Measurements from ENCODE around the gene SMIM32. TPM values are rescaled to one million over a fixed set of nuclear protein-coding genes. Genes with fewer than 3 reads are reported as not detected.

Gene SMIM32
- not detected in 2 replicates for total RNA-seq (2014; rRNA removed)
- polyA plus RNA-seq (2012) = not detected

DNA sequence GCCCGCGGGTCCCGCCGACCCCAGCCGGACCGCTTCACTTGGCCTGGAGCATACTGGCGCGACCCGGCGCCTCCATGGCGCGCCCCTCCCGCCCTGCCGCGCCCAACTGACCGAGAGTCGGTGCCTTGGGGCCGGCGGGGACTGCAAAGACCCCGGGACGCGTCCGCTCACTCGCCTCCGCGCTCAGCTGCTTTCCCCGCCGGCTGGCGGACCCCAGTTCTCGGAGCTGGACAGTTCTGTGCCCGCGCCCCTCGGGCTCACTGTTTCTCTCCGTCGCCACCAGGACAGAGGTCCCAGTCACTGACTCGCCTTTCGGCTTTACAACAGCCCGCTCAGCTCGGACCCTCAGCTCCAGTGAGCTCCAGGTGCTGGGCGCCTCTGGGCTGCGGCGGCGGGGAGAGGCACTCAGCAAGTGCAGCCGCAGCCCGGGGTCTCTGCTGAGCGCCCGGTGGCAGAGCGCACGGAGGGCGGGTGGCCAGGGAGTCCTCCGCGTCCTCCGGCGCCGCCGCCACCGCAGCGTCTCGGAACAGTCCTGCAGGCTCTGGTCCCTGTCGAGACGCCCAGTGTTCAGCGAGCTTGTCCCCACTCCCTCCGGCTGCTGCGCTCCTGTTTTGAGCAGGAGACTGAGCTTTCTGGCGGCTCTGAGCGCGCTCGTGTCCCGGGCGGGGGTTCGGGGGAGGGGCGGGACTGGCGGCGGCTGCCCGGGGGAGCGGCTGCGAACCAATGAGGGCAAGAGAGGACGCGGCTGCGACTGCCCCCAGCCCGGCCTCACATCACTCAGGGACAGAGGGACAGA lies at the start of gene SMIM32:
Gene SMIM32 (minus strand): TSS at position 637 of the 796 bp plus-strand sequence. CDS start 638 bp downstream, outside the sequence.
- no peak for DNase-seq (ENCODE audit: low read depth)

DNA sequence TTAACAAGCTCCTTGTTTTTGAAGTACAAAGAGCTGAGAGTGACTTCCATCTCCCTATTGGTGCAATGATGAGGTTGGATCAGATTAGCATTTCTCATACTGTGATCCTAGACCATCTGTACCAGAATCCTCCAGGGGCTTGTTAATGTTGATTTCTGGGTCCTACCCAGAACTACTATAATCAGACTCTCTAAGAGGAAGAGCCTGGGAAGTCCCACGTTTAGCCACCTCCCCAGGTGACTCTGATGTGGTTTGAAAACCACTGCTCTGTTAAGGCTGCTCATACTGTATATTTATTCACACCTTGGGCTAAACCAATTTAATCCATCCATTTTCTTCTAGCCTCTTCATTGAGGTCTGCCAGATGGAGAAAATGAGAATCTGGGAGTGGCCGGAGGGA lies 49.6 kb upstream of the SMIM32 start:
- no peak for DNase-seq (ENCODE audit: low read depth)

DNA sequence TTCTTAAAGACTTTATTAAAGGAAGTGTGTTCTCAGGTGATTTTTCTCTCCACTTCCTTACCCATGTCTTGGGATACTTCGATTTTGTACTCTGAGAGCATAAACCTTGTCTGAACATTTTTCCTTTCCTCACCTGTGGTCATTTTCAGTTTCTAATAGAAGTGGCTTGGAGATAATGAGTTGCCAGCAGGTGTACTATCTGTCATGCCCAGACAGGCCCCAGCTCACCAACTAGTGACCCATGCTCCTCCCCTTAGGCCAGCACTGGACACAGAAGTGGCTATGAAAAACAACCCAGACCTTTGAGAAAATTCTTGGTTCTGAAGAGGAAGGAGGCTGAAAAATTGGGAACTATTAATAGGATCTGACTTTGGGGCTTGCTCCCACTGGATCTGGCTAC lies 49.2 kb upstream of the SMIM32 start:
- DNase-seq (ENCODE audit: low read depth) = no peak

DNA sequence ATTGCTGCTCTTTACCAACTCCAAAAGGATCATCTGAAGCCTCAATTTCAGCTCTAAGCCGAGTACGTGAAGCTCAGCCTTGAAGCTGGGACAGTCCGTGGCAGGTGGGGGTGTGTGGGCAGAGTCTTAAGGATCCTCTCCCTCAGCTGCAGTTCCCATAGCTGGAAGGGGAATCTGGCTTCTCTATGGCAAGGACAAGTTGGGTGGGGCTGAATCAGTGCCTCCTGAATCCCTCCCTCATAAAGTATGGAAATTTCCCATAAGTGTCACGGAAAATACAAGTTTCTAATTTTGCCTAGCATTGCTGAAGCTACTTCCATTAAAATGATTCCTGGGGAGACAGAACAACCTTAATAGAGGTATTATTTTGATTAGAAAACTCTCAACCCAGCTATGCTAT lies 47.9 kb upstream of the SMIM32 start:
- DNase-seq (ENCODE audit: low read depth) = no peak

DNA sequence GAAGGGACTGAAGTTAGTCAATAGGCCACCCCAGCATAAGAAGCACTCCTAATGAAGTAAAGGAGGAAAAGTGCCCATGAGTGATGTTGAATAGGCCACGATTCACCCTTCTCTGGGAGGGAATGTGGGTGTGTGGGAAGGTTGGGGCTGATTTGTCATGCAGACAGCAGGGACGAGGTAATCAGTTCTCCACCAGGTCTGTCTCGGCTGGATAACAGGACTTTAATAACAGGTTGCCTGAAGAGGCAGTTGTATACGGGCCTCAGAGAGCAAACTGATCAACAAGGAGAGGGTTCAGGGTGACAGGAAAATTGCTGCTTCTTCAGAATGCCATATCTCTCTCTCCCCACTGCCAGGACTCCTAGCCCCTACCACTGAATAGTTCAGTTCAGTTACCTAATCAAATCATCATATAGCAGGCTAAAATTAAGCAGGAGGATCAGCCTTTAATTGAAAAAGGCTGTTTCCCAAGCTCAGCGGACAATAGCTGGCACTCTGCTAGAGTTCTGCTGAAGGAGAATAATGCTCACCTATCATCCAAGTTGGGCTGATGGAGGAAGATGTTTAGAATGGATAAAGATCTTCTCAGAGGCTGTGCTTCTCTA lies 43.6 kb upstream of the SMIM32 start:
- no peak for DNase-seq (ENCODE audit: low read depth)

DNA sequence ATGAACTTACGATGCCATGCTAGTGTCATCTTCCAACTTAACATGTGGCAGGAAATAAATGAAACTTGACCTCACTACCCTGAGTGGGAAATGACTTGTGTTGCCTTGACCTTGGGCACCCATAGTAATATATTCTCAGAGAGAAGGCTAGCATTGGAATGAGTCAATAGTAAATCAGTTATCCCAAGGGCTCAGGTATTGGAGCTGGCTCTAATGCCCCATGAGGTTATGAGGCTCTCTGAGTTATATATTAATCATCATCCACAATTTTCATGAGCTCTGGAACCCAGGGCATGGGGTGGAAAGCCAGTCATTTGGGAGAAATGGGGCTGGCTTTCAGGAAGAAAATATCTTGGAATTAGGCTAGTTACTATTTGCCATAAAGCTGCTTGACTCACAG lies 42.4 kb upstream of the SMIM32 start:
- peak; percentile 71 for DNase-seq (ENCODE audit: low read depth)

DNA sequence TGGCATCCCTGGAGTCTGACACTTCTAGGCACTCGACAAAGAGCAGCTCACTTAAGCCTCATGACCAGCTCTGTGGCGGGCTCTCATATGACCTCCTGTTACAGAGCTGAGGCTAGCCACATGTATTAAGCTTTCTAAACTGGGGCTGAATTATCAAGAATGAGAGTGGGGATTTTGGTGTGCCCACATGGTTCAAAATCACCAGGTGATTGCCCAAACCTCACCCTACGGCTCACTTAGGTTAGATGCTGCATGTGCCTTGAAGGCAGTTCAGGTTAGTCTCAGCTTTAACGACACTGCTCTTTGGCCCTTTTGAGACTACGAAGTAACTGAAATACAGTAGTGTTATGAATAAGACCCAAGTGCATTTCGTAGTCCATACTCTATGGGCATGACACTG lies 39.4 kb upstream of the SMIM32 start:
- DNase-seq (ENCODE audit: low read depth) = no peak

DNA sequence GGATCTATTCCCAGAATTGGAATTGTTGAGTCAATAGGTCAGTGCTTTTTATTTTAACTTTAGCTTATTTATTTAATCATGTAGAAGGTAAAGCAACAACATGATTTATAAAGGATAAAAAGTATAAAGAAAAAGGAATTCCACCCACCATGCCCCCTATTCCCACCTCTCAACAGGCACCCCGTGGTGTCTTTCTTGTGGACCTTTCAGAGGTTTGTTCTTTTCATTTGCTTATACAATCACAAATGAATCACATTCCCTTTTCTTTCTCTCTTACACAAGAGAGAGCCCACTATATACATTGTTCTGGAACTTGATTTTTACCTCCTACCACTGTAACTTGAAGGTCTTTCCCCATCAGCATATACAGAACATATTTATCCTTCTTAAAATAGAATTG lies 37.2 kb upstream of the SMIM32 start:
- DNase-seq (ENCODE audit: low read depth) = no peak

DNA sequence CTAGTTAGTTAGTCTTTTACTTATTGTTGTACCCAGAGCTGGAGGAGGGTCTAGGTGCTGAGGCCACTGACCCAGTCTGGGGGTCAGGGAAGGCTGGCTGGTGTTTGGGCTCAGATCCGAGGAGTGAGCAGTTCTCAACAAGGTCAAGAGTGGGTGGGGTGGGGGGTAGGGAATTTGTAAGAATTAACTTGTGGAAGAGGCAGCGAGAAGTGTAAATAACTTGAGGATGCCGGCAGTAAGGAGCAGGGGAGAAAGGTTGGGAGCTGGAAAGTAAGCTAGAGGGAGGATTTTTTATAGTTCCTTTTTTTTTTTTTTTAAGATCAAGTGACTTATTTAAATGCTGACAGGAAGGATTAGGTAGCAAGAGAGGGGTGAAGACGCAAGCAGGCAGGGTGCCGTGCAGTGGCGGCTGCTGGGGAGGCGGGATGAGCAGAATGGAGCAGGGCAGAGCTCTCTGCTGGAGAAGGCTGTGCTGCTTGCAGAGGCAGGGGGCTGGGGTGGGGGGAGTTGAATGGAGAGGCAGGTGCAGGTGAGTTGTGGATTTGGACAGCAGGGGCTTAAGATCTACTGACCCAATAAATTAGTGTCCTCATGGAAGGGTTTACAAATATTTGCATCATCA lies 35.3 kb upstream of the SMIM32 start:
- DNase-seq (ENCODE audit: low read depth) = no peak

DNA sequence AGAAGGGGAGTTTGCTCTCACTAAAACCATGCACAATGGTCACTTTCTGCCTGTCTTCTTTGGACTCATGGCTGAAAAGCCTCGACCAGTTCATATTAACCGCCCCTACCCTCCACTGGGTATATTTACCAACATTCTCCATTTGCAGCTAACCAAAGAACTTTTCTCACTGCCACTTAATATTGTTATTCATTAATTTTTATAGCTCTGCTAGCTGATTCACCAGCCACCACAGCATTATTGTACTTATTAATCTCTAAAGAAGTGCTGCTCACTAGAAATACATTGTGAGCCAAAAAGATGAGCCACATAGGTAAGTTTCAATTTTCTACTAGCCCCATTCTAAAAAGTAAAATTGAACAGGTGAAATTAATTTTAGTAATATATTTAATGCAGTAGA lies 33.4 kb upstream of the SMIM32 start:
- DNase-seq (ENCODE audit: low read depth) = no peak

DNA sequence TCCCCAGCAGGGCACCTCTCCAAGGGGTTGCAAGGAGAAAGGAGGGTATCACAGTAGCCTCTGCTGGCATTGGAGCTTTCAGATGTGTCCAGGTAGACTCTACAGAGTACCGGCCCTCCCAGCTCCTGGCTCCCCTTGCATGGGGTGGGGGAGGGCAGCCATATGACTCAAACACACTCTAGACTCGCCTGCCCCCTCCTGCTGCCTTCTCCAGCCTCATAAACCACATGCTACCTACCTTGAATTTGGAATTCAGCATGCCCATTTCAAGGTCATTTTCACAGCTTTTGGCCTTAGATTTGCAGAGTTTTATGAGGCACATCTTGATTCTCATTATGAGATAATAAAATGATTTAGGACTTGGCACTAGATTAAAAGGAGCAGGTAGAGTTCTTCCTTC lies 32.8 kb upstream of the SMIM32 start:
- no peak for DNase-seq (ENCODE audit: low read depth)

DNA sequence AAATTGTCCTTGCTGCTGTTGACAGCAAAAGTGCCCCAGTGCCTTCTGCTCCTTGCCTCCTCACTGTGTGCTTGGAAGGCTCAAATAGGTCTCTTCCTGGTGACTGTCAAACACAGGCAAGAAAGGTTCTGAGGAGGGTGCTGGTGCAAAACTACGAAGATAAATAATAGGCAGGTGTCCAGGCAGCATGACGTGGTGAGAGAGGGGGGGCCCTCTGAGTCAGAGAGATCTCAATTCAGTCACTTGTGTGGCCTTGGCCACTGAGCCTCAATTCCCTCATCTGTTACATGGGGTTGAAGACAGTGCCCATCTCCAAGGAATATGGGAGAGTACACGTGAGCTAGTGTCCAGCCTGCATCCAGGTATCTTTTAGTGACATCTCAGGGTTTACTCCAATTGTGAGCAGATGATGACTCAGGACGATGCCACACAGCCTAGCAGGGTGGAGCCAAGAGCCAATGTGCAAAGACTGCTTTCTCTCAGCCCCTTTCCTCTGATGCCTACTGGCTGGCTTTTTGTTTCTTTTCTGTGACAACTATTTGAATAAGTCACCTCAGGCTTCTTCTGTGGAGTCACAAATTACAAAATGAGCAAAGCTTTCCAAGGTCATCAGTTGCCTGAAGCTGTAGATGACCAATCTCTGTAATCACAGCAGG lies 29.7 kb upstream of the SMIM32 start:
- no peak for DNase-seq (ENCODE audit: low read depth)

DNA sequence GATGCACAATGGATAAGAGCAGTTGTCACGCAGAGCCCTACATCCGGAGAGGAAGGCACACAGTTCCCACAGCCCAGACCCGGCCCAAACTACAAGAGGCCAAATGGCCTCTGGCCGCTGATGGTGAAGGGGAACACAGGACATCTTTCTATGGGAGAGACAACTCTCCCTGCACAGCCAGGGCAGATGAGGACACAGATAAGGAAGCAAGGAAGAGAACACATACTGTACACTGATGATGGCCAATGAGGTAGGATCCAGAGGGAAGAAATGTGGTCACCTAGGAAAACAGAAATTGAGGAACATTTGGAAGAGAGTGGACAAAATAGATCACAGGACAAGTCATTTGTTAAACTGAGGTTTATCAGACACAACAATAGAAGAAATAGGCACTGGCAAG lies 28.4 kb upstream of the SMIM32 start:
- DNase-seq (ENCODE audit: low read depth) = no peak

DNA sequence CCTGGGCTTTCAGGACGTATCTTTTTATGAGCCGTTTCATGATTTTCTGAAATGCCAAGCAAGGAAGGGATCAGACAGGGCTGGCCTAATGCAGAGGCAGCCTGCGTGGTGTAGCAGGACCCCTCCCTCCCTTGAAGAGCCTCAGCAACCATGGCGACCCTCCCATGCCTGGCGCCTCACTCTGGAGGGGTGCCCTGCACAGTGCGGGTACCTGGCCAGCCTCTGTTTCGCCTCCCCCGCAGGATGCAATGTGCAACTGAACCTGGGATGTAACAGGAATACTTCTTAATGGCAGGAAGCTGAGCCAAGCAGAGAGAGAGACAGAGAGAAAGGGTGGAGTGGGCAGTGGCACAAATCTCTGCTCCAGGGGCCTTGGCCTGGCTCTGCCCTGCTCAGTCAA lies 23.3 kb upstream of the SMIM32 start:
- no peak for DNase-seq (ENCODE audit: low read depth)

DNA sequence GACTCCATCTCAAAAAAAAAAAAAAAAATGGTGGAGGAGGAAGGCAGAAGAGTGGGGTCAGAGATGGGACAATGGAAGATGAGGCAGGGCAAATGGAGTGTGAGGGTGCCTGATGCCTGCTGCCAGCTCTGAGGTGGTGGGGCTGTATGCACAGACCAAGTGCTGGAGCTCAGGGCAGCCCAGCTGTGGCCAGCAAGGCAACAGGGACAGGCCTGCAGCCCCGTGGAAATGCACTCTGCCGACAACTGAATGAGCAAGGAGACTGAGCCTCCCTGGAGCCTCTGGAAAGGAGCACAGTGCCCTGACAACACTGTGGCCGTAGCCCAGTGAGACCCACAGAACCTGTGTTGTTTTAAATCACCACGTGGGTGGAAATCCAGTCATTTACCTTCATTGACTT lies 22.9 kb upstream of the SMIM32 start:
- DNase-seq (ENCODE audit: low read depth) = no peak

DNA sequence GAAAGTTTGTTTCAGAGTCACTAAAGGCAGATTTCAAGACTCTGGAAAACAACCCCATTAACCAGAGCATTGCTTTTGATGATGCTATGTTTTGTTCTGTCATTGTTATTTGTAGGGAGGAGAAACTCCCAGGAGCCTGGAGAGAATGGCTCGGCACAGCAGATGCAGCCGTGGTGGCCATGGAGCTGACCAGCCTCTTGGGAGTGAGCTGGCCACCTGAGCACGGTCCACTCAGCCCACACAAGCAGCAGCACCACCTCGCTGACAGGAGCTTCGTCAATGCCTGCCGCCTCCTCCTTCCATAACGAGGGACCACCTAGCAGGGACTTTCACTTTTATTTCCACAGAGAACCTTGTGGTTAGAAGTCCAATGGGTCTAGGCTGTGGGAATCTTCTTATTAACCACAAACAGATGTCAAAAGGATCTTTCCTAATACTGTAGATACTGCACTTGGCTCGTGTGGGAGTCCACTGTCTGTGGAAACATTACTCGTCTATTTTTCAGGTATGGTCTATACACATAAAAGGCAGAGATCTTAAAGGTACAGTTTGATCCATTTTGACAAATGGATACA lies 21.0 kb upstream of the SMIM32 start:
- DNase-seq (ENCODE audit: low read depth) = no peak

DNA sequence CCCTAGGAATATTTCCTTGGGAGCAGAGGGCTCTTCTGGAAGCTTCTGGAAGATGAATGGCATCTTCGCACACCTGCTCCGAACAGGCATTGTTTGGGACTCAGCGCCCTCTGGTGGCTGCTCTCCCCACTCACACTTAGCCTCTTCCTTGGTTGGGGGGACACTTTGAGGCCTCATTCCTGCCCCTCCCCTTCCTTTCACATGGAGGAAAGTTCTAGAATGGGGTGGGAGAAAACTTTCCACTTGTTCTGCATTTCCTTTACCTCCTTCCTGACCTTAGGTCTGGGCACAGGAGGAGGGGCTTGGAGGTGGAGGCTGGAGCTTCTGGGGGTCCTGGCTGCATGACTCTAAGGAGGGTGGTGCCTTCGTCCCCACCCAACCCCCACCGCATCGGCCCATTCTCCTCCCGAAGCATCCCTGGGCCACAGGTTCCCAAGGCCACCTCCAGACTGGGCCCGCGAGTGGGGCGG lies 19.3 kb upstream of the SMIM32 start:
- DNase-seq (ENCODE audit: low read depth) = peak; percentile 54

DNA sequence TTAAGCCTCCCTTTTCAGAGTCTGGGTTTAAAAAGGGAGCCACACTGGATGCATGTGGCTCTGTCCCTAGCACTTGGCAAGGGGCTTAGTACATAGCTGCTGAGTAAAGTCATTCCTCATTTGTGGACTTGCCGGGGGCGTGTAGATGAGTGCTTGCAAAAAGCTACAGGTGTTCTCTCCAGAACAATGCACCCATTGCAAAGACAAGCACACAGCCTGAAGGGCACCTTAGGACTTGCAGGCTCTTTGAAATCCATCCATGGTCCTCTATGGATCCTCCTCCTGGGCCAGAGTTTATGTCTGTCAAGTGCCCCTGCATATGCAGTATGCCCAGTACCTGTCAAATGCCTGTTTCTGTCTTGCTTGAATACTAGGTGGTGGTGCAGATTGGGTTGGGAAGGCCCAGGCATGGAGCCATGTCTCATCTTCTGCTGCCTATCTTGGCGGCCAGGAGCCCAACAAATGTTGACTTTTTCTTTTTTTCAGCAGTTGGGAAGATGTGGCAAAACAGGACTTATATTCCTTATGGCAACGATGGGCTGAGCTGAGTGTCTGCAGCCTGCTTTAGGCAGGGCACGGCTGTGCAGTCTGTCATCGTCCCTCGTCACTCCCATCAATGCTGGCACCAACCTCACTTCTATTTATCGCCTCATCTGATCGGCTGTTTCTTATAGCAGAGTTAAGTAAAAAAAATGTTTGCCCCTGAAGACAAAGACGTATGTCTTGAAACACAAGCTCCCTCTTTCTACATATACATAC lies 18.5 kb upstream of the SMIM32 start:
- no peak for DNase-seq (ENCODE audit: low read depth)

DNA sequence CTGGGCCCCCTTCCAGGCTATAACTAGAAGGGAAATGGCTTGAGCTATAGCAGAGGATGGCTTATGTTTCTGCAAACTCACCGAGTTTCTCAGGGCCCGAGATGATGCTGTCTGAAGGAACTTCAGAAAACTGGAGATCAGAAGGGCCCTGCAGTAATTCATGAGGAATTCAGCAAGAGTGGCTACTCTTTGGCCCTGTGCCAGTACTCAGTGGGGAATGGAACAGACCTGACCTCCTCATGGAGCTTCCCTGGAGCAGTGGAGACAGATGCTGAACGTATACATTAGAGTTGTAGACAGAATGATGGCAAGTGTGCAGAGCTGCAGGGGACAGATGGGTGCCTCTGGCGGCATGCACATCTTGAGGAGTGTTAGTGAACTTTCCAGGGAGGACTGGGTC lies 17.3 kb upstream of the SMIM32 start:
- DNase-seq (ENCODE audit: low read depth) = peak; percentile 11

DNA sequence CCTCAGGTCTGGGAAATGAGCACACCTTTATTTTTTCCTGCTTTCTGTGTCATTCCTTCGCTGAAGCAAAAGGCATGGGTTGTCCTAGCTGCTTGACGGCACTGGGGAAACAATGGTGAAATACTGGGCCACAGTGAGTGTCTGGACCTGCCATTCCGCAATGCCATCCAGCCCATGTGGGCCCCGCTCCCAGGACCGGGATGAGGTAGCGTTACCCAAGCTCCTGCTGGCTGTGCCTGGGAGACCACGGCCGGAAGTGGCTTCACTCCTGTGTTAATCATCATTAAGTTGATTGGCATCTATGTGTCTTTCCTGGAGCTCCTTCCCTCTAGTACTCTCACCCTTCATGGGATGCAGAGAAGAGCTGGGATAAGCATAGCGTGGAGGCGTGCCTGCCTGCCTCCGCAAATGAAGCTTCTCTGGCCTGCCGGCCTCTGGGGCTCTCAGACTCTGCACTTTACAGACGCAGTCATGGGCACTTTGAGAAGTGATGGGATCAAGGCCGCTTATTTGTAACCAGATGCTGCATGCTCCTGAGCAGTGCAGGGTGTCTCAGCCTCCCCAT lies 16.5 kb upstream of the SMIM32 start:
- no peak for DNase-seq (ENCODE audit: low read depth)

DNA sequence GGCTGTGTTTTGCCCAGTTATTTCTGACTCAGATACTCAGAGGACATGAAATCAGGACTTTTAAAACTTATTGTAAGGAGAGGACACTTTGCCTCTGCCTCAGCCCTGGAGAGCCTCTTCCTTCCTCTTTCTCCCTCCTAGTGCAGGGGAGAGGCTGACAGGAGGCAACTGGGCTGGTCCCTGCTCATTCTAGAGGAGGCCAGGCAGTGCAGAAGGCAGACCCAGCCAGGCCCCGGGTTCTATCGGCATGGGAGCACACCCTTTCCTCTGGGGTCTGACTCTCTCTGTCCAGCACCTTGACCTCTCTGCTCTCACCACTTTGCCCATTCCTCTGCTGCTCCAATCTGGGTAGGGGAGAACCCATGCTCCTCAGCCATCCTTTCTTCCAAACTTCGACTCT lies 16.0 kb upstream of the SMIM32 start:
- no peak for DNase-seq (ENCODE audit: low read depth)
